ENCODE measurements around the gene PPFIA1.

DNA sequence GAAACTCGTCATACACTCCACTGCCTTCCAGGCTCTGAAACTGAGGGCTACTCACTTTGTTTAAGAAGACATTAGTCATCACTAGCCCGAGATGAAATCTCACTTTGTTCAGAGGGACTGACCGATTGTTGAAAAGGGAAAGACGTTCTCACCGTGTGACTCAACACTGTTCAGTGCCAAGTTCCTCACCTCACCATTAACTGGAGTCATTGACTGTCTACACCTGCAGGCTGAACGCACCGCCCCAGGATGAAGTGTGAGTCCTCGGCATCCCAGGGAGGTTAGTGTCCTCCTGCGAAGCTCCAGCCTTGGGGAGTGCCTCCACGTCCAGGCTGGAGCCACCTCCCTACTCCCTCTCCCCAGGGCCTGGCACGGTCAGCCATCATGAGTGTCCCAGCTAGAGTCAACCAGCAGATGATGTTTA lies 37.0 kb upstream of the PPFIA1 start:
- TF ChIP-seq POLR2A (IDR thresholded peaks at IDR 0.05), result no peak
- TF ChIP-seq, protein P1, sequence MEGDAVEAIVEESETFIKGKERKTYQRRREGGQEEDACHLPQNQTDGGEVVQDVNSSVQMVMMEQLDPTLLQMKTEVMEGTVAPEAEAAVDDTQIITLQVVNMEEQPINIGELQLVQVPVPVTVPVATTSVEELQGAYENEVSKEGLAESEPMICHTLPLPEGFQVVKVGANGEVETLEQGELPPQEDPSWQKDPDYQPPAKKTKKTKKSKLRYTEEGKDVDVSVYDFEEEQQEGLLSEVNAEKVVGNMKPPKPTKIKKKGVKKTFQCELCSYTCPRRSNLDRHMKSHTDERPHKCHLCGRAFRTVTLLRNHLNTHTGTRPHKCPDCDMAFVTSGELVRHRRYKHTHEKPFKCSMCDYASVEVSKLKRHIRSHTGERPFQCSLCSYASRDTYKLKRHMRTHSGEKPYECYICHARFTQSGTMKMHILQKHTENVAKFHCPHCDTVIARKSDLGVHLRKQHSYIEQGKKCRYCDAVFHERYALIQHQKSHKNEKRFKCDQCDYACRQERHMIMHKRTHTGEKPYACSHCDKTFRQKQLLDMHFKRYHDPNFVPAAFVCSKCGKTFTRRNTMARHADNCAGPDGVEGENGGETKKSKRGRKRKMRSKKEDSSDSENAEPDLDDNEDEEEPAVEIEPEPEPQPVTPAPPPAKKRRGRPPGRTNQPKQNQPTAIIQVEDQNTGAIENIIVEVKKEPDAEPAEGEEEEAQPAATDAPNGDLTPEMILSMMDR (IDR thresholded peaks at IDR 0.05), result no peak
